22Rv1 (cell line): ENCODE results near the gene MLF2.

Source experiments
- CTCF ChIP-seq: fragments of 450-650 bp; IDR thresholded peaks from 2 replicates; pipeline ENCODE4 v1.5.1; 2017; ENCODE audit warnings: mild to moderate bottlenecking
- ZFX ChIP-seq: fragments of 450-650 bp; IDR thresholded peaks from 2 replicates; pipeline ENCODE4 v1.6.1; 2017; ENCODE audit warnings: antibody characterized with exemption, borderline replicate concordance

GRCh38 chr12:6778217-6778573 lies 25.3 kb upstream of the MLF2 start:
- TF ChIP-seq CTCF (no peak), ZFX (no peak)
